Gastrocnemius medialis (tissue), 4 donors: ENCODE results near the gene RPN2.

ENCODE experiments used
- CTCF ChIP-seq, 5 experiments: fragments of 450-650 bp in 3 of 5; fragments of 200-600 bp in 2 of 5; sonication (generic) in 2 of 5; IDR thresholded peaks in 4 of 5; conservative IDR thresholded peaks in 1 of 5; 1 replicate in 4 of 5; 2 replicates in 1 of 5; pipeline ENCODE4 v1.5.1; 2016 to 2019; ENCODE audit warnings: antibody characterized with exemption in 5 of 5, mild to moderate bottlenecking in 3 of 5, moderate library complexity in 3 of 5
- POLR2A ChIP-seq, 2 donors: fragments of 450-650 bp; IDR thresholded peaks; one replicate each; pipeline ENCODE4 v1.6.1; 2017; ENCODE audit warnings: antibody characterized with exemption in 2 of 2, mild to moderate bottlenecking in 2 of 2, moderate library complexity in 2 of 2

- TF ChIP-seq CTCF (IDR thresholded peaks at IDR 0.05 in 4 of 5, conservative IDR thresholded peaks at IDR 0.05 in 1 of 5): no peak
- TF ChIP-seq POLR2A (IDR thresholded peaks at IDR 0.05): no peak
Measured at GRCh38 chr20:37266940-37267666, 88.0 kb downstream of the RPN2 start.
